Uterus (tissue), 4 donors: Measurements from ENCODE around the gene XDH. TPM values are rescaled to one million over a fixed set of nuclear protein-coding genes. Genes with fewer than 3 reads are reported as not detected.

ENCODE experiments used
- DNase-seq, 2 donors: peaks; one replicate each; pipeline ENCODE4 v3.0.0-alpha.2; 2019 to 2020
- H3K27ac ChIP-seq, 2 donors: fragments of 200-600 bp; sonication (generic); 1 replicate in 1 of 2; 2 replicates in 1 of 2; pipeline ENCODE4 v1.5.1; 2016 to 2018
- H3K27me3 ChIP-seq, 2 donors: fragments of 200-600 bp; sonication (generic); one replicate each; pipeline ENCODE4 v1.5.1; 2018 to 2019; ENCODE audit warnings: control low read depth in 1 of 2
- H3K36me3 ChIP-seq, 2 donors: fragments of 200-600 bp; sonication (generic); one replicate each; pipeline ENCODE4 v1.5.1; 2019; ENCODE audit warnings: control low read depth in 1 of 2
- H3K4me1 ChIP-seq, 2 donors: fragments of 200-600 bp; sonication (generic); one replicate each; pipeline ENCODE4 v1.5.1; 2018 to 2019; ENCODE audit warnings: control low read depth in 1 of 2
- H3K4me3 ChIP-seq, 2 donors: fragments of 200-600 bp; sonication (generic); 1 replicate in 1 of 2; 2 replicates in 1 of 2; pipeline ENCODE4 v1.5.1; 2018 to 2019; ENCODE audit warnings: mild to moderate bottlenecking in 1 of 2
- H3K9me3 ChIP-seq, 2 donors: fragments of 200-600 bp; sonication (generic); one replicate each; pipeline ENCODE4 v1.5.1; 2019; ENCODE audit warnings: control low read depth in 1 of 2
- CTCF ChIP-seq, 4 experiments: fragments of 200-600 bp in 2 of 4; fragments of 450-650 bp in 2 of 4; sonication (generic) in 2 of 4; IDR thresholded peaks; one replicate each; pipeline ENCODE4 v1.5.1; 2016 to 2019; ENCODE audit warnings: antibody characterized with exemption in 4 of 4, mild to moderate bottlenecking in 2 of 4, moderate library complexity in 1 of 4
- POLR2A ChIP-seq, 2 donors: fragments of 450-650 bp; IDR thresholded peaks; one replicate each; pipeline ENCODE4 v1.6.1; 2016; ENCODE audit warnings: antibody characterized with exemption in 2 of 2, mild to moderate bottlenecking in 1 of 2, moderate library complexity in 1 of 2
- intact Hi-C: fragments of 100-400 bp; cut with DNase I; formaldehyde crosslinking; loops from one replicate; pipeline ENCODE4 v1.15.1; 2023; ENCODE audit warnings: low total_unique reads
- total RNA-seq, 4 donors: library from RNA; depleted of rRNA in 3 of 4; stranded (reverse); fragments of >200 nt in 3 of 4; gene quantifications; one replicate each; pipeline versions ENCODE4 v1.1.0 to v1.2.4, GENCODE V29; 2014 to 2023
- donor health status: DM: yes; HTN: yes; CAD: no.

The XDH gene
- total RNA-seq, 4 donors from 2014 or later: 0.35 TPM; not detected in 3

GRCh38 chr2:31322371-31322770 lies 92.2 kb downstream of the XDH start:
- H3K27ac ChIP-seq: no peak overlapping the region

DNA sequence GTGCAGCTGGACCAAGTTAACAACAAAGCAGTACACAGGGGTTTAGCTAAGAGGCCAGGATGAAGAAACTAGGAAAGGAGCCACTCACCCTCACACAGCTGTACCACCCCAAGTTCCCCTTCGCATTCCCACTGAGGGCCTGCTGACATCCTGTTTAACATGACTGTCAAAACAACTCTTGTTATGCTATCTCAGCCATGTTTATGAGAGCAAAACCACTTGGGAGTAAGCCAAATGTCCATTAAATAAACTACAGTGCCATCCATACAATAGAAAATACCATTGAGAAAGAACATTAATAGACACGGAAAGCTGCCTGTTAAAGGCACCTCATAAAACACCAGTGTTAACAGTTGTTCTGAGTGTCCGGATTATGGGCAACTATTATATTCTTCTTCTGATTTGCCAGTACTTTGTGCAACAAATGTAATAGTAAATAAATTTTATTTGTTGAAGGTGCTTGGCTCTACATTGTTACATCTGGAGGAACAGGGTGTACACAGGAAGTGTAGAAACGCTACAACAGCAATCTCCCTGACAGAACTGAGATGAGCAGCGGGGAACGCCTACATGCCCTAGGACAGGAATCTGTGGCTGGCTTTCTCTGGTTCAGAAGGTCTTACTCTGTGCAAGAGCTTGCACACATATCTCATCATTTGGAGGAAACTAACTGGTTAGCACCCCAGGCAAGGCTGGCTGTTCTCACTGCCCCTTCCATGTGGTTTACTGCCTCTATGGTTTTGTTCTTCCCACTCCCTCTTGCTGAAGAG lies 95.0 kb downstream of the XDH start:
- no peaks in the 10 kb centered on the region for H3K4me1 ChIP-seq
- H3K27ac ChIP-seq: no peak overlapping the region
- intact Hi-C loops: no loop called here
- no peaks in the 10 kb centered on the region for H3K27me3 ChIP-seq
- H3K4me3 ChIP-seq: no peak overlapping the region
- no peak for TF ChIP-seq CTCF (IDR thresholded peaks at IDR 0.05)
- no peak for TF ChIP-seq POLR2A (IDR thresholded peaks at IDR 0.05)
- no peaks in the 10 kb centered on the region for H3K9me3 ChIP-seq
- DNase-seq: no peak
- no peaks in the 10 kb centered on the region for H3K36me3 ChIP-seq

More at GRCh38 chr2:31322371-31322770, 92.2 kb downstream of the XDH start:
- no peak for DNase-seq
- H3K36me3 ChIP-seq: no peaks in the 10 kb centered on the region
- no peaks in the 10 kb centered on the region for H3K9me3 ChIP-seq
- no peaks in the 10 kb centered on the region for H3K27me3 ChIP-seq
- TF ChIP-seq POLR2A (IDR thresholded peaks at IDR 0.05) (no peak), CTCF (IDR thresholded peaks at IDR 0.05) (no peak)
- H3K4me1 ChIP-seq: no peaks in the 10 kb centered on the region
- intact Hi-C loops: no loop called here
- no peak overlapping the region for H3K4me3 ChIP-seq

- no peaks in the 10 kb centered on the region for H3K36me3 ChIP-seq
- TF ChIP-seq CTCF (IDR thresholded peaks at IDR 0.05) (no peak), POLR2A (IDR thresholded peaks at IDR 0.05) (no peak)
- H3K27ac ChIP-seq: no peak overlapping the region
- intact Hi-C loops: no loop called here
- H3K4me3 ChIP-seq: no peak overlapping the region
- no peaks in the 10 kb centered on the region for H3K9me3 ChIP-seq
- no peak for DNase-seq
- H3K27me3 ChIP-seq: no peaks in the 10 kb centered on the region
- H3K4me1 ChIP-seq: no peaks in the 10 kb centered on the region
Measured at GRCh38 chr2:31318361-31319336, 95.9 kb downstream of the XDH start.

DNA sequence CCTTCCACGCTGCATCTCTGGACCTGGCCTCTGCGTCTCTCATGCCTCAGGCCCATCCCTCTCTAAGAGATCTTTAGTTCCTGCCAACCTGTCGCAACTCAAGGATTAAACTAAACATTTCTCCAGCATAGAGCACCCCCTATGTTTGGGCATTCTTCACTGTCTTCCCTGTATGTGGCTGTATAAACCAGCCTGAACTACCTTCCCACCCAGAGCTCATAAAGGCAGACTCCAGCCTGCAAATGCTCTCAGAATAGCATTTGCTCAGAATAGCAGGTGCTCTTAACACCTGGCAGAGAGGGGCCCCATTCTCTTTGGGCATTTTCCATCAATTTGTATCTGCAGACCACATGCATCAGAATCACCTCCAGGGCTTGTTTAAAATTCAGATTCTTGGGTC lies 97.1 kb downstream of the XDH start:
- intact Hi-C loops: no loop called here
- no peaks in the 10 kb centered on the region for H3K27me3 ChIP-seq
- H3K36me3 ChIP-seq: no peaks in the 10 kb centered on the region
- DNase-seq: no peak
- H3K9me3 ChIP-seq: no peaks in the 10 kb centered on the region
- no peak for TF ChIP-seq POLR2A (IDR thresholded peaks at IDR 0.05)
- no peak for TF ChIP-seq CTCF (IDR thresholded peaks at IDR 0.05)
- no peak overlapping the region for H3K27ac ChIP-seq
- no peak overlapping the region for H3K4me3 ChIP-seq
- no peaks in the 10 kb centered on the region for H3K4me1 ChIP-seq

GRCh38 chr2:31314761-31315160 lies 99.8 kb downstream of the XDH start:
- Histone ChIP-seq H3K9me3 (no peaks in the 10 kb centered on the region), H3K27me3 (no peaks in the 10 kb centered on the region), H3K36me3 (no peaks in the 10 kb centered on the region), H3K4me3 (no peak overlapping the region), H3K4me1 (no peaks in the 10 kb centered on the region), H3K27ac (no peak overlapping the region)
- DNase-seq: no peak
- TF ChIP-seq POLR2A (IDR thresholded peaks at IDR 0.05) (no peak), CTCF (IDR thresholded peaks at IDR 0.05) (no peak)
- intact Hi-C loops: no loop called here
